Fibroblast of the aortic adventitia (primary cell): ENCODE measurements around the gene PLA2G4E. TPM values are rescaled to one million over a fixed set of nuclear protein-coding genes. Genes with fewer than 3 reads are reported as not detected.
A peak's percentile ranks its signal among the peaks of the same experiment; 100 is the strongest.

Experiments
- DNase-seq: peaks from one replicate; pipeline ENCODE4 v3.0.0-alpha.2; 2010; ENCODE audit warnings: low read depth
- H3K4me3 ChIP-seq: 2 replicates; pipeline ENCODE4 v1.5.1; 2011; ENCODE audit warnings: low read depth, mild to moderate bottlenecking, control low read depth, low read length, moderate library complexity
- CTCF ChIP-seq: IDR thresholded peaks from 2 replicates; pipeline ENCODE4 v1.5.1; 2011; ENCODE audit warnings: mild to moderate bottlenecking, low read length, control low read depth, inconsistent platforms; ENCODE audit not compliant: insufficient read depth
- total RNA-seq: library from RNA; depleted of rRNA; stranded (reverse); fragments of >200 nt; gene quantifications from 2 replicates; pipeline ENCODE4 v1.2.3, GENCODE V29; 2012; ENCODE audit warnings: low replicate concordance

Gene PLA2G4E
- total RNA-seq, 1 donor: not detected

GRCh38 chr15:41971895-41972252 lies 49.0 kb downstream of the PLA2G4E start:
- DNase-seq: no peak
- peak overlapping the region; percentile 98 for H3K4me3 ChIP-seq
- no peak for TF ChIP-seq CTCF

- DNase-seq: peak; percentile 55
- peak overlapping the region; percentile 98 for H3K4me3 ChIP-seq
- TF ChIP-seq CTCF: peak; percentile 15
These were observed 49.5 kb downstream of the PLA2G4E start for GRCh38 chr15:41971089-41971894.

- no peak overlapping the region for H3K4me3 ChIP-seq
- DNase-seq: no peak
- no peak for TF ChIP-seq CTCF
These were observed 50.4 kb downstream of the PLA2G4E start for GRCh38 chr15:41970456-41970855.

- TF ChIP-seq CTCF: no peak
- no peak for DNase-seq
- H3K4me3 ChIP-seq: no peak overlapping the region
These were observed 50.9 kb downstream of the PLA2G4E start for GRCh38 chr15:41969851-41970431.

GRCh38 chr15:41968701-41969100 lies 52.1 kb downstream of the PLA2G4E start:
- no peak for TF ChIP-seq CTCF
- DNase-seq: no peak
- H3K4me3 ChIP-seq: no peak overlapping the region

GRCh38 chr15:41967506-41968206 lies 53.2 kb downstream of the PLA2G4E start:
- no peak overlapping the region for H3K4me3 ChIP-seq
- TF ChIP-seq CTCF: no peak
- DNase-seq: no peak
